Mesenchymal stem cell (in vitro differentiated cells and primary cell): ENCODE data around the gene RBM6.

Experiments used
- DNase-seq: peaks from one replicate; pipeline ENCODE4 v3.0.0-alpha.2; 2013
- H2AFZ ChIP-seq: one replicate; pipeline ENCODE4 v1.6.1; 2013; ENCODE audit warnings: low read depth, mild to moderate bottlenecking, control low read depth, inconsistent platforms, low read length, moderate library complexity
- H2AK5ac ChIP-seq: 2 replicates; pipeline ENCODE4 v1.6.1; 2013; ENCODE audit warnings: low read length, moderate library complexity, mild to moderate bottlenecking, inconsistent platforms; ENCODE audit not compliant: severe bottlenecking
- H2BK120ac ChIP-seq: one replicate; pipeline ENCODE4 v1.6.1; 2013; ENCODE audit warnings: low read depth, mild to moderate bottlenecking, inconsistent platforms, low read length, moderate library complexity
- H2BK12ac ChIP-seq, 2 experiments: one replicate each; pipeline ENCODE4 v1.6.1; 2013; ENCODE audit warnings: inconsistent platforms in 2 of 2, low read length in 2 of 2, mild to moderate bottlenecking in 2 of 2, moderate library complexity in 2 of 2, control low read depth in 1 of 2
- H2BK15ac ChIP-seq: one replicate; pipeline ENCODE4 v1.6.1; 2013; ENCODE audit warnings: mild to moderate bottlenecking, low read depth, inconsistent platforms; ENCODE audit not compliant: poor library complexity, severe bottlenecking
- H2BK5ac ChIP-seq: 2 replicates; pipeline ENCODE4 v1.6.1; 2013; ENCODE audit warnings: low read depth, mild to moderate bottlenecking, low read length, control low read depth, inconsistent platforms; ENCODE audit not compliant: poor library complexity, severe bottlenecking
- H3K14ac ChIP-seq, 2 experiments: one replicate each; pipeline ENCODE4 v1.6.1; 2013; ENCODE audit warnings: inconsistent platforms in 2 of 2, low read length in 2 of 2, control low read depth in 1 of 2, mild to moderate bottlenecking in 1 of 2, moderate library complexity in 1 of 2
- H3K18ac ChIP-seq, 2 experiments: one replicate each; pipeline ENCODE4 v1.6.1; 2013; ENCODE audit warnings: inconsistent platforms in 2 of 2, low read length in 2 of 2, control low read depth in 1 of 2, low read depth in 1 of 2, mild to moderate bottlenecking in 1 of 2
- H3K23ac ChIP-seq, 2 experiments: one replicate each; pipeline ENCODE4 v1.6.1; 2013; ENCODE audit warnings: inconsistent platforms in 2 of 2, low read length in 2 of 2, mild to moderate bottlenecking in 2 of 2, moderate library complexity in 2 of 2, control low read depth in 1 of 2
- H3K27ac ChIP-seq: 2 replicates; pipeline ENCODE4 v1.5.1; 2013; ENCODE audit warnings: mild to moderate bottlenecking, moderate library complexity, low read length, control low read depth, inconsistent platforms; ENCODE audit not compliant: poor library complexity, severe bottlenecking
- H3K27me3 ChIP-seq, 2 experiments: 2 replicates each; pipeline versions ENCODE4 v1.6.1 to v1.7.0; 2013; ENCODE audit warnings: low read length in 2 of 2, mild to moderate bottlenecking in 2 of 2, moderate library complexity in 2 of 2, control low read depth in 1 of 2, inconsistent platforms in 1 of 2; ENCODE audit not compliant: control insufficient read depth in 1 of 2, insufficient read depth in 1 of 2
- H3K36me3 ChIP-seq, 2 experiments: 2 replicates each; pipeline versions ENCODE4 v1.6.1 to v1.7.0; 2013; ENCODE audit warnings: low read length in 2 of 2, control low read depth in 1 of 2, inconsistent platforms in 1 of 2, low read depth in 1 of 2, mild to moderate bottlenecking in 1 of 2; ENCODE audit not compliant: insufficient read depth in 2 of 2, control insufficient read depth in 1 of 2
- H3K4ac ChIP-seq, 2 experiments: one replicate each; pipeline ENCODE4 v1.6.1; 2013; ENCODE audit warnings: inconsistent platforms in 2 of 2, low read length in 2 of 2, mild to moderate bottlenecking in 2 of 2, moderate library complexity in 2 of 2, control low read depth in 1 of 2, low read depth in 1 of 2
- H3K4me1 ChIP-seq: 2 replicates; pipeline ENCODE4 v1.6.1; 2013; ENCODE audit warnings: low read depth, low read length, control low read depth; ENCODE audit not compliant: control insufficient read depth, insufficient read depth
- H3K4me2 ChIP-seq: 2 replicates; pipeline ENCODE4 v1.6.1; 2013; ENCODE audit warnings: low read length, mild to moderate bottlenecking, inconsistent platforms; ENCODE audit not compliant: poor library complexity, severe bottlenecking
- H3K4me3 ChIP-seq, 2 experiments: 2 replicates each; pipeline versions ENCODE4 v1.5.1 to v1.7.0; 2013; ENCODE audit warnings: low read length in 2 of 2, mild to moderate bottlenecking in 2 of 2, control low read depth in 1 of 2, low read depth in 1 of 2; ENCODE audit not compliant: insufficient read depth in 1 of 2
- H3K79me1 ChIP-seq: replicated peaks from 2 replicates; pipeline ENCODE4 v1.6.1; 2013; ENCODE audit warnings: mild to moderate bottlenecking, control low read depth, low read length, inconsistent platforms; ENCODE audit not compliant: poor library complexity, severe bottlenecking
- H3K9ac ChIP-seq: 2 replicates; pipeline ENCODE4 v1.7.0; 2013; ENCODE audit warnings: mild to moderate bottlenecking, low read length, moderate library complexity
- H3K9me3 ChIP-seq: 2 replicates; pipeline ENCODE4 v1.7.0; 2013; ENCODE audit warnings: mild to moderate bottlenecking, low read length; ENCODE audit not compliant: control insufficient read depth
- H4K8ac ChIP-seq: one replicate; pipeline ENCODE4 v1.6.1; 2013; ENCODE audit warnings: inconsistent platforms, mild to moderate bottlenecking, low read length, moderate library complexity
- H4K91ac ChIP-seq: one replicate; pipeline ENCODE4 v1.6.1; 2013; ENCODE audit warnings: mild to moderate bottlenecking, low read length, inconsistent platforms
- WGBS: methylation state at CpG from one replicate; pipeline ENCODE4 v1.1.7; 2013; ENCODE audit warnings: mixed read lengths; 5-methylcytosine and 5-hydroxymethylcytosine counted together

Gene RBM6

DNA sequence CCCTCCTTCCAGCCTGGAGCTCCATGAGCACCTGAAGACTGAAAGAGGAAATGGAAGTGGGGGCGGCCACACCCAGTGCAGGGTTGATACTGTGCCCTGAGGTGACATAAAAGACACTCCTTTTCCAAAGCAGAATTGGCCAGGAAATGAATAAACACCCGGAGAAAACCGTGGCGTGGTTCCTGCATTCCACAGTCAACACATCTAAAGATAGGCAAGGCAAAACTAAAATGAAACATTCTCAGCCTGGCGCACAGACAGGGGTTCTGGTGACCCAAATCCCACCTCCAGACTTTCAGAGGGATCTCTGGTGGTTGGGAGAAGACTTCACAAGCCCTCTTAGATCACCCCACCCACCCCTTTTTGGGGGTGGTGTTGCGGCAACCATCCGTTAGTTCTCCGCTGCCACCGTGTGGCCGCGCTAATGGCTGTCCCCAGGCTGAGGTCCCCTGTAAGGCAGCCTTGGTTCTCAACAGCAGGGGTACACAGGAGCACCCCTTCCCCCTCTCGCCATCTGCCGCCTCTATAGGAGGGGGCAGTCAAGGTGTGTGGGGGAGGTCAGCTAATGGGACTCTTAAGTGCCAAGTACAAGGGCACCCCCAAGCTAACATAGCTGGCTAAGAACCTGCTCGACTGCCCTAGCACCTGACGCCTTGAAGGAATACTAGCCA lies 33.7 kb upstream of the RBM6 start:
- Histone ChIP-seq H2AFZ (no peak overlapping the region), H3K14ac (no peak overlapping the region), H3K23ac (no peak overlapping the region)

DNA sequence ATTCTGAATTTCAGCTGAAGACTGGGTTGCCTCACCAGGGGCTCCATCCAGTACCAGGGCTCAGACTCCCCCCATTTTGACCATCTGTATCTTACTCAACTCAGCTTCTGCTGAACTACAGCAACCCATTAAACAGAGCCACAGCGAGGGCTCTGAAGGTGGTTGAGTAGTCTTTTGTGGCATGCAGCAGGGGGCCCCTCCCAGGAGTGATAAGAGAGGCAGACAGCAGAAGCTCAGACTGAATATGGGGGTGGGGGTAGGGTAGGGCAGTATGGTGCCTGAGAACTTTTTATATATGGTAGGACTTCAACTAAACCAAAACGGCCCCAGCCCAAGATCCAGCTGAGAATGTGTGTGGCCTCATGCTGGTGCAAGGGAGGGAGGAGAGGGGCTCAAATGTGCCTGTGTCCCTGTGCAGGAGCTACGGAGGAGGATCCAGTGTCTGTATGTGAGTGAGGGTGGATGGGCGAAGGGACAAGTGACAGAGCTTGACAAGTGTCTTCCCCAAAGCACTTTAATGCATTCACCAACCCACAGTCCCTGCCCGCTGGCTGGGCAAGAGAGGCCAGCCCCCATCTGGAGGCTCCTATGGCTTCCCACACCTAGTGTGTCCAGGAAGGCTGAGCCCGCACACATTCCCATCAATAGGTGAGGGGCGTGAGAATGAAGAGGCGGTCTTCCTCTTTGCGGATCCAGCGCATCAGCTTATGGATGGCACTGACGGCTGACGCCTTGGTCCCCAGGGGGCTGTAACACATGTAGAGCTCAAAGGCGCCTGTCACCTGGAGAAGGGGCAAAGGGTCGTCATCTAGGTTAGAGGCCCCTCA lies 31.4 kb upstream of the RBM6 start:
- H4K91ac ChIP-seq, result no peak overlapping the region
- H3K4me1 ChIP-seq, result peaks cover 11% of the 10 kb centered on the region
- H3K4ac ChIP-seq, result no peak overlapping the region
- H2BK5ac ChIP-seq, result no peak overlapping the region
- H3K4me2 ChIP-seq, result no peak overlapping the region
- no peaks in the 10 kb centered on the region for H3K27me3 ChIP-seq
- no peak overlapping the region for H2BK120ac ChIP-seq
- no peak overlapping the region for H2BK12ac ChIP-seq
- no peaks in the 10 kb centered on the region for H3K79me1 ChIP-seq
- peaks cover 36 to 42% of the 10 kb centered on the region in 2 experiments for H3K36me3 ChIP-seq
- H2AFZ ChIP-seq, result no peak overlapping the region
- H3K9me3 ChIP-seq, result no peaks in the 10 kb centered on the region
- H3K18ac ChIP-seq, result no peak overlapping the region
- H2AK5ac ChIP-seq, result no peak overlapping the region
- no peak overlapping the region for H4K8ac ChIP-seq
- WGBS, result 88% methylated on average over 13 of the region's 14 CpGs
- H3K9ac ChIP-seq, result no peak overlapping the region
- no peak for DNase-seq
- no peak overlapping the region for H3K4me3 ChIP-seq
- no peak overlapping the region for H3K27ac ChIP-seq
- H2BK15ac ChIP-seq, result no peak overlapping the region
- no peak overlapping the region for H3K23ac ChIP-seq
- H3K14ac ChIP-seq, result no peak overlapping the region

More for the DNA sequence above, 33.7 kb upstream of the RBM6 start:
- Histone ChIP-seq H3K4me3 (peak overlapping the region in 1 of 2 experiments; percentile 65), H2AK5ac (no peak overlapping the region), H3K27me3 (no peaks in the 10 kb centered on the region), H4K91ac (no peak overlapping the region), H2BK12ac (no peak overlapping the region), H3K79me1 (no peaks in the 10 kb centered on the region), H4K8ac (peak overlapping the region; percentile 32), H3K18ac (peak overlapping the region in 1 of 2 experiments; percentile 8), H2BK120ac (no peak overlapping the region), H3K9ac (peak overlapping the region; percentile 62), H3K9me3 (no peaks in the 10 kb centered on the region), H3K4me2 (peak overlapping the region; percentile 52), H3K4me1 (peaks cover 12% of the 10 kb centered on the region), H2BK5ac (no peak overlapping the region), H3K27ac (no peak overlapping the region), H3K4ac (no peak overlapping the region), H2BK15ac (no peak overlapping the region), H3K36me3 (peaks cover 23 to 28% of the 10 kb centered on the region in 2 experiments)
- WGBS, result 34% methylated on average over 9 of the region's 15 CpGs
- DNase-seq, result peak; percentile 61

DNA sequence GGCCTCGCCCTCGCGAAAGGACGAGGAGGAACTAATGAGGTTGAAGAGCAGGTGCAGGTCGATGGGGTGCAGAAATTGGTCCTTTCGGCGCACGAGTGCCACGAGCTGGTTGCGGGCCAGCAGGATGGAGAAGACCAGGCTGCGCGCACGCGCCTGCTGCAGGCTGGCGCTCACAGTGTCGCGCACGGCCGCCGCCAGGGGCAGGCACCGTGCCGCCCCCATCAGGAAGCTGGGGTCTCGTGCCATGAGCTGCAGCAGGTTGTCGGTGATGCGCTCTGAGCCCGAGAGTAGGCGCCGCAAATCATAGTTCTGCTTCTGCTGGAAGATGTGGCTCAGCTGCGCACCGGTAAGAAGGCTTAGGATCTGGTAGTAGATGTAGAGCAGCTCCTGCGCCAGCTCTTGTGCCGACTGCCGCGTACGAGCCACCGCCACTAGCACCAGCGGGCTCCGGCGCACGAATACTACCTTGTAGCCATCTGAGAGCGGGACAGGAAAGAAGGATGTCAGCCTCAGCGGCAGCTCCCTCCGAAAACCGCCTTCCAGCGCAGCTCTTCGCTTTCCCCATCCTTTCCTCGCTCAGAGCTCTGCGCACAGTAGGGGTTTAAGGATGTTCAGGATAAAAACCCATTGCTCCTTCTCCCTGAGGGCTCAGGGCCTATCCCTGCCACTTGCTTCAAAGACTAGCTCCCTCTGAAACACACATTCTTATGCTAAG lies 29.4 kb upstream of the RBM6 start:
- Histone ChIP-seq H4K91ac (no peak overlapping the region), H3K4ac (no peak overlapping the region), H2BK15ac (no peak overlapping the region), H3K27me3 (no peaks in the 10 kb centered on the region), H3K9ac (no peak overlapping the region), H3K79me1 (no peaks in the 10 kb centered on the region), H2BK5ac (no peak overlapping the region), H3K4me1 (peaks cover 6% of the 10 kb centered on the region), H3K4me3 (peak overlapping the region in 1 of 2 experiments; percentile 9), H3K14ac (no peak overlapping the region), H3K9me3 (no peaks in the 10 kb centered on the region), H2AK5ac (no peak overlapping the region), H2BK120ac (no peak overlapping the region), H3K18ac (no peak overlapping the region), H2AFZ (no peak overlapping the region), H3K23ac (no peak overlapping the region), H4K8ac (no peak overlapping the region), H3K4me2 (no peak overlapping the region), H3K36me3 (peaks cover 36 to 42% of the 10 kb centered on the region in 2 experiments), H2BK12ac (no peak overlapping the region), H3K27ac (no peak overlapping the region)
- DNase-seq, result no peak
- 68% methylated on average over 48 of the region's 48 CpGs for WGBS

DNA sequence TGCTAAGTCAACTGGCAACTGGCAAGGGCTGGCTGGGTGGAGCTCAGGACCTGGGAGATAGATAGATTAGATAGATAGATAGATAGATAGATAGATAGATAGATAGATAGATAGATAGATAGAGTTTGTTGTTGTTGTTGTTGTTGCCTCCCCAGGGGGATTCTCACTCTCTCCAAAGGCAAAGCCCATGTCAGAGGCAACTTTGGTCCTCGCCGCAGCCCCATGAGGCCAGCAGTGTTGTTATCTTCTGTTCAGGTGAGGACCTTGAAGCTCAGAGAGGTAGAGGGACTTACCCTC lies 28.9 kb upstream of the RBM6 start:
- no peak overlapping the region for H3K14ac ChIP-seq
- H2BK12ac ChIP-seq, result no peak overlapping the region
- no peak overlapping the region for H2BK120ac ChIP-seq
- H3K23ac ChIP-seq, result no peak overlapping the region
- H2BK5ac ChIP-seq, result no peak overlapping the region
- H3K79me1 ChIP-seq, result no peaks in the 10 kb centered on the region
- H3K27me3 ChIP-seq, result no peaks in the 10 kb centered on the region
- H3K4me2 ChIP-seq, result no peak overlapping the region
- no peak for DNase-seq
- H3K9me3 ChIP-seq, result no peaks in the 10 kb centered on the region
- no peak overlapping the region for H2AFZ ChIP-seq
- WGBS, result 85% methylated on average over 2 of the region's 2 CpGs
- no peak overlapping the region for H2AK5ac ChIP-seq
- H3K4me3 ChIP-seq, result no peak overlapping the region
- H3K36me3 ChIP-seq, result peaks cover 36 to 42% of the 10 kb centered on the region in 2 experiments
- H3K4me1 ChIP-seq, result peaks cover 3% of the 10 kb centered on the region
- H3K4ac ChIP-seq, result no peak overlapping the region
- no peak overlapping the region for H3K9ac ChIP-seq
- H2BK15ac ChIP-seq, result no peak overlapping the region
- no peak overlapping the region for H3K18ac ChIP-seq
- H3K27ac ChIP-seq, result no peak overlapping the region
- H4K91ac ChIP-seq, result no peak overlapping the region
- no peak overlapping the region for H4K8ac ChIP-seq
